Activated CD8-positive, alpha-beta T cell treated with anti-CD3 and anti-CD28 coated beads for 36 hours (primary cell): ENCODE measurements around the gene RTN4RL1. TPM values are rescaled to one million over a fixed set of nuclear protein-coding genes. Genes with fewer than 3 reads are reported as not detected.

Experiments
- ATAC-seq: fragments of 200-7000 bp; cut with Tn5 transposase; one replicate; pipeline ENCODE4 v1.10.0; 2021; ENCODE audit warnings: mild to moderate bottlenecking, moderate library complexity
- CTCF ChIA-PET: fragments of 350-600 bp; sonication (Branson Sonifier 250); formaldehyde crosslinking; loops from one replicate; lab custom pipeline; 2021; ENCODE audit warnings: antibody characterized with exemption; lab: Charles Lee
- POLR2A ChIA-PET: fragments of 350-600 bp; sonication (Branson Sonifier 250); formaldehyde crosslinking; loops from one replicate; lab custom pipeline; 2021; ENCODE audit warnings: antibody characterized with exemption; lab: Charles Lee
- DNase-seq: peaks from one replicate; pipeline ENCODE4 v3.0.0-alpha.2; 2020
- H3K27ac Mint-ChIP-seq: one replicate; pipeline ENCODE4 v1.8.0; 2021; ENCODE audit warnings: mild to moderate bottlenecking, mixed read lengths
- H3K27me3 Mint-ChIP-seq: one replicate; pipeline ENCODE4 v1.8.0; 2021; ENCODE audit warnings: mixed read lengths
- H3K36me3 Mint-ChIP-seq: one replicate; pipeline ENCODE4 v1.8.0; 2021; ENCODE audit warnings: low read depth, mixed read lengths
- H3K4me1 Mint-ChIP-seq: one replicate; pipeline ENCODE4 v1.8.0; 2021; ENCODE audit warnings: low read depth, mixed read lengths
- H3K4me3 Mint-ChIP-seq: one replicate; pipeline ENCODE4 v1.8.0; 2021; ENCODE audit warnings: mild to moderate bottlenecking, moderate library complexity, mixed read lengths
- H3K9me3 Mint-ChIP-seq: one replicate; pipeline ENCODE4 v1.8.0; 2021; ENCODE audit warnings: mixed read lengths
- CTCF ChIP-seq: fragments of 200-600 bp; IDR thresholded peaks from one replicate; pipeline ENCODE4 v1.8.0; 2022; ENCODE audit warnings: antibody characterized with exemption, mild to moderate bottlenecking
- intact Hi-C: fragments of 100-400 bp; cut with micrococcal nuclease; formaldehyde crosslinking; loops from one replicate; pipeline ENCODE4 v1.10.0; 2022
- total RNA-seq, 2 experiments: library from RNA; stranded (reverse); gene quantifications; one replicate each; pipeline ENCODE4 v1.2.3, GENCODE V29; 2021

The RTN4RL1 gene
- total RNA-seq, 2 experiments from 2014 or later: 0.27 to 0.49 TPM

GRCh38 chr17:1936766-1937165 is 88.4 kb downstream of the RTN4RL1 start:
- Mint-ChIP-seq H3K9me3 (no peaks in the 10 kb centered on the region), H3K36me3 (no peaks in the 10 kb centered on the region), H3K27ac (no peak overlapping the region), H3K4me3 (no peak overlapping the region), H3K4me1 (no peaks in the 10 kb centered on the region), H3K27me3 (no peaks in the 10 kb centered on the region)
- no peak for TF ChIP-seq CTCF
- no peak for ATAC-seq
- intact Hi-C loops: no loop called here
- ChIA-PET CTCF (interaction anchor here (1.3 kb wide), 1 partner anchor 28 kb away, joined by 4 read pairs; no protein-coding TSS in a partner anchor), POLR2A (no interaction called here)
- DNase-seq: no peak

GRCh38 chr17:1934901-1935300 is 90.2 kb downstream of the RTN4RL1 start:
- ChIA-PET POLR2A (no interaction called here), CTCF (no interaction called here)
- Mint-ChIP-seq H3K4me3 (no peak overlapping the region), H3K36me3 (no peaks in the 10 kb centered on the region), H3K4me1 (no peaks in the 10 kb centered on the region), H3K27me3 (peaks cover 2% of the 10 kb centered on the region), H3K27ac (no peak overlapping the region), H3K9me3 (no peaks in the 10 kb centered on the region)
- intact Hi-C loops: no loop called here
- no peak for TF ChIP-seq CTCF
- DNase-seq: no peak
- no peak for ATAC-seq

- DNase-seq: no peak
- no peak for TF ChIP-seq CTCF
- H3K4me1 Mint-ChIP-seq: no peaks in the 10 kb centered on the region
- intact Hi-C loops: no loop called here
- H3K4me3 Mint-ChIP-seq: no peak overlapping the region
- H3K27me3 Mint-ChIP-seq: peaks cover 2% of the 10 kb centered on the region
- POLR2A ChIA-PET: interaction anchor here (0.6 kb wide), 1 partner anchor 231 kb away, joined by 4 read pairs; no protein-coding TSS in a partner anchor
- H3K36me3 Mint-ChIP-seq: no peaks in the 10 kb centered on the region
- no peak overlapping the region for H3K27ac Mint-ChIP-seq
- no peak for ATAC-seq
- CTCF ChIA-PET: no interaction called here
- H3K9me3 Mint-ChIP-seq: no peaks in the 10 kb centered on the region
Measured at GRCh38 chr17:1933875-1934715, 91.0 kb downstream of the RTN4RL1 start.

- no peak for ATAC-seq
- Mint-ChIP-seq H3K9me3 (no peaks in the 10 kb centered on the region), H3K4me3 (no peak overlapping the region), H3K36me3 (no peaks in the 10 kb centered on the region), H3K27me3 (peaks cover 2% of the 10 kb centered on the region), H3K27ac (no peak overlapping the region), H3K4me1 (no peaks in the 10 kb centered on the region)
- intact Hi-C loops: no loop called here
- ChIA-PET CTCF (interaction anchor here (0.9 kb wide), 1 partner anchor 17 kb away, joined by 3 read pairs; no protein-coding TSS in a partner anchor), POLR2A (no interaction called here)
- no peak for DNase-seq
- no peak for TF ChIP-seq CTCF
Measured at GRCh38 chr17:1931844-1932579, 93.1 kb downstream of the RTN4RL1 start.

GRCh38 chr17:1930337-1930645 is 94.8 kb downstream of the RTN4RL1 start:
- Mint-ChIP-seq H3K27ac (no peak overlapping the region), H3K9me3 (no peaks in the 10 kb centered on the region), H3K36me3 (no peaks in the 10 kb centered on the region), H3K27me3 (peaks cover 2% of the 10 kb centered on the region), H3K4me3 (no peak overlapping the region), H3K4me1 (no peaks in the 10 kb centered on the region)
- no peak for DNase-seq
- ChIA-PET POLR2A (no interaction called here), CTCF (no interaction called here)
- no peak for ATAC-seq
- no peak for TF ChIP-seq CTCF
- intact Hi-C loops: no loop called here
